Activated T-helper 1 cell treated with Interleukin-2 at 50 U/mL for 16 hours (primary cell): Measurements from ENCODE around the gene DEGS1.
"Not testable (repeated sequence)": the region's sequence is repeated elsewhere in the genome, so short reads cannot be mapped to it uniquely, and the experiment has no call there.

ENCODE experiments used
- DNase-seq: peaks from one replicate; pipeline ENCODE4 v3.0.0-alpha.2; 2020; ENCODE audit warnings: low read depth

Gene DEGS1

DNA sequence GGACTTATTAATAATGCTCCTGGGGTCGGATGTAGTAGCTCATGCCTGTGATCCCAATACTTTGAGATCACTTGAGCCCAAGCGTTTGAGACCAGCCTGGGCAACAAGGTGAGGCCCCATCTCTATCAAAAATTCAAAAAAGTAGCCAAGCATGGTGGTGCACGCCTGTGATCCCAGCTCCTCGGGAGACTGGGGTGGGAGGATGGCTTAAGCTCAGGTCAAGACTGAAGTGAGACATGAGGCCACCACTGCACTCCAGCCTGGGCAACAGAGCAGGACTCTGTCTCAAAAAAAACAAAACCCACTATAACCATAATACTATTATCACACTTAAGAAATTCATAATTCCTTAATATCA is 1.6 kb upstream of the DEGS1 start:
- DNase-seq = no peak

DNA sequence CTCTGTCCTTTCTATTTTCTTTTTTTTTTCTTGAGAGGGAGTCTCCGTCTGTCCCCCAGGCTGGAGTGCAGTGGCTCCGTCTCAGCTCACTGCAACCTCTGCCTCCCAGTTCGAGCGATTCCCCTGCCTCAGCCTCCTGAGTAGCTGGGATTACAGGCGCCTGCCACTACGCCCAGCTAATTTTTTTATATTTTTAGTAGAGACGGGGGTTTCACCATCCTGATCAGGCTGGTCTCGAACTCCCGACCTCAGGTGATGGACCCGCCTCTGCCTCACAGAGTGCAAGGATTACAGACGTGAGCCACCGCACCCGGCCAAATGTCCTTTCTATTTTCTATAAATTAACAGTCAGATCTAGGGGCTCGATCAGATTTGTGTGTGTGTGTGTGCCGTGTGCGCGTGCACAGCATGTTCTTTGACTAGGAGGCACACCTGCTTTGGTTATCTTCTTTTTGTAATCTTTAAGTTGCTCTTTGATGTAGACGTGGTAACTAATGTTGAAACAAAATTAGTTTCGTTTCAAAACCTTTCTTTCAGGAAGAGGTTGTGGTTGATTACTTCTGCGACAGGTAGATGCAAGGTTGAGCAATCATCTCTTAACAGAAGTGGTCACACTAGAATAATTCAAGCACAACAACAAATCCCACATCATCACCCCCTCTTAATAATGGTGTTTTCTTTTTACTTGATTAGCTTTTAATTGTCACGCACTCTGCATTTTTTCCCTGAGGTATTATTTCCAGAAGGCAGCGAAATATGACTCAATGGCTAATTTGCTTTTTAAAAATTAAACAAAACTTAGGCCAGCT is 779 bp upstream of the DEGS1 start:
- DNase-seq = peak; percentile 25

DNA sequence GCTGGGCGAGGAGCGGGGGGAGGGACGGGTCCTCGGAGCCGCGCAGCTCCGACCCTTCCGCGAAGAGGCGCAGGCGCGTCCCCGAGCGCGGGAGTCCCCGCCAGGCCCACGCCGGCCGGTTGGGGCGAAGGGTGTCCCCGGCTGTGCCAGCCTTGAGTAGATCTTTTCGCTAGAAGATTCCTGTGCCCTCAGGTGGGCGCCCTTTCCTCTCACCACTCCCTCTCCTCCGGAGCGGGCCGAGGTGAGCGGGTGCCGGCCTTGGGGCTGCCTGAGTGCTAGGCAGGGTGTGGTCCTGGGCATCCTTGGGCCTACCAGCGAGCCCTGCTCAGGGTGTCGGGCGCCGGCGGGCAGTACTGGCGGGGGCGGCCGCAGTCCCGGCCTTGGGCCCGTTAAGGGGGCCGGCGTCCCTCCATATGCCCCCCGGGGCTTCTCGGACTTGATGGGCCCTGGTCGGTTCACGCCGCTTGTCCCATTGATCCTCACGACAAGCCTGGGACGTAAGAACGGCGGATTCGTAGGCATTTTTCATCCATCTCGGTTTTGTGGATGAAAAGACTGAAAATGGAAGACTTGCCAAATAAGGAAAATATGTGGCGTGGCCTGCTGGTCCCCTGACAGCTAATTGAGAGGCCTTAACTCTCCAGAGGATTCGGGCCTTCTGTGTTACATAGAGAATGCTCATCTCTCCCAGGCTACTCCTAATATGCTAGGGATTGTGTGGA is 712 bp downstream of the DEGS1 start:
- DNase-seq = peak; percentile 36

DNA sequence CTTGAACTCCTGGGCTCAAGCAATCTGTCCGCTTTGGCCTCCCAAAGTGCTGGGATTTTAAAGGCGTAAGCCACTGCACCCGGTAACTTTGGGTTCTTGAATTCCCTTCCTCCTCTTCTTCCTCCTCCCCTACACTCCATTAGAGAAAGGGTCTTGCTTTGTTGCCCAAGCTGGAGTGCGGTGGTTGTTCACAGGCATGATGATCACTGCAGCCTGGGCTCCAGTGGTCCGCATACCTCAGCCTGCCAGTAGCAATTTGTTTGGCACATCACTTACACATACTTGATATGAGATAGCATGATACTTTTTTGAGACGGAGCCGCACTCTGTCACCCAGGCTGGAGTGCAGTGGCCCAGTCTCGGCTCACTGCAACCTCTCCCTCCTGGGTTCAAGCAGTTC is 2.2 kb downstream of the DEGS1 start:
- DNase-seq = no peak

DNA sequence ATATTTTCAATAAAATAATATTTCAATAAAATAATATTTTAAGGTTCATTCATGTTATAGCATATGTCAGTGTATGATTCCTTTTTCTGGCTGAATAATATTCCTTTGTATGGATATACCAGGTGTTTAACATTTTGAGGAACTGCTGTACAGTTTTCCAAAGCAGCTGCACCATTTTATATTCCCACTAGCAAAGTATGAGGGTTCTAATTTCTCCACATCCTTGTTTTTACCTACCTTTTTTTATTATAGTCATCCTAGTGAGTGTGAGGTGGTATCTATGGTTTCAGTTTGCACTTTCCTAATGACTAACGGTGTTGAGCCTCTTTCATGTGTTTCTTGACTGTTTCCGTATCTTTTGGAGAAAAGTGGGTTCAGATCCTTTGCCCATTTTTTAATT is 5.2 kb downstream of the DEGS1 start:
- DNase-seq = no peak

DNA sequence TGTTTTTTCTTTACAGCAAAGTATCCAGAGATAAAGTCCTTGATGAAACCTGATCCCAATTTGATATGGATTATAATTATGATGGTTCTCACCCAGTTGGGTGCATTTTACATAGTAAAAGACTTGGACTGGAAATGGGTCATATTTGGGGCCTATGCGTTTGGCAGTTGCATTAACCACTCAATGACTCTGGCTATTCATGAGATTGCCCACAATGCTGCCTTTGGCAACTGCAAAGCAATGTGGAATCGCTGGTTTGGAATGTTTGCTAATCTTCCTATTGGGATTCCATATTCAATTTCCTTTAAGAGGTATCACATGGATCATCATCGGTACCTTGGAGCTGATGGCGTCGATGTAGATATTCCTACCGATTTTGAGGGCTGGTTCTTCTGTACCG is 6.5 kb downstream of the DEGS1 start:
- DNase-seq = no peak

DNA sequence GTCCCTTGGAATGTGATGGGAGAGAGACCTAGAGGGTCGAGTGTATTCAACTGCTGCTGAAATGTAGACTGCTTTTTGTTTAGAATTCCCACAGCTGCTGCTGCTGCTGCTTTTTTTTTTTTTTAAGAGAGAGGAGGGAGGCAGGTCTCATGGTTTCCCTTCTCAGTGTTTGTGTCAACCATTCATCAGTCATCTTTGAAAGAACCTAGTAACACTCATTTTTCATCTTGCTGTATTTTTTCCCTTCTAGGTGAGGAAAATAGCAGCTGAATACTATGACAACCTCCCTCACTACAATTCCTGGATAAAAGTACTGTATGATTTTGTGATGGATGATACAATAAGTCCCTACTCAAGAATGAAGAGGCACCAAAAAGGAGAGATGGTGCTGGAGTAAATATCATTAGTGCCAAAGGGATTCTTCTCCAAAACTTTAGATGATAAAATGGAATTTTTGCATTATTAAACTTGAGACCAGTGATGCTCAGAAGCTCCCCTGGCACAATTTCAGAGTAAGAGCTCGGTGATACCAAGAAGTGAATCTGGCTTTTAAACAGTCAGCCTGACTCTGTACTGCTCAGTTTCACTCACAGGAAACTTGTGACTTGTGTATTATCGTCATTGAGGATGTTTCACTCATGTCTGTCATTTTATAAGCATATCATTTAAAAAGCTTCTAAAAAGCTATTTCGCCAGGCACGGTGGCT is 9.2 kb downstream of the DEGS1 start:
- DNase-seq = no peak

DNA sequence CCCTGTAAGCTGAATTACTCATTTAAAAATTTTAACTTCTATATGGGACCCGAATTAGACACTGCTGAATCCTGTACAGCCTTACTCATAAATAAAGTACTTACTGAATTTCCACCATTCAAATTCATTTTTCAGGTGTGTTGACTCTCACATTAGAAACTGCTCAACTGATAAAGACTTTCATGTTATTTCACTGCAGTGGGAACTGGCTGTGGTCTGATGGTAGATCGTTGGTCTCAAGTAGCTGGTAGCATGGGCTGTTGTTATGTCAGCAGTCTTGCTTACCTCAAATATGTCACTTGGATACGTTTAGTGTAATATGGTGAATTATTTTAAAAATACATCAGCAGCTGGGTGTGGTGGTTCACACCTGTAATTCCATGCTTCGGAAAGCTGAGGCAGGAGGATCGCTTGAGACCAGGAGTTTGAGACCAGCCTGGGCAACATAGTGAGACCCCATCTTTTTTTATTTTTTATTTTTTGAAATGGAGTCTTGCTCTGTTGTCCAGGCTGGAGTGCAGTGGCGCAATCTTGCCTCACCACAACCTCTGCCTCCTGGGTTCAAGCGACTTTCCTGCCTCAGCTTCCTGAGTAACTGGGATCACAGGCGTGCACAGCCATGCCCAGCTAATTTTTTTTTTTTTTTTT is 10.4 kb downstream of the DEGS1 start:
- DNase-seq = no peak

DNA sequence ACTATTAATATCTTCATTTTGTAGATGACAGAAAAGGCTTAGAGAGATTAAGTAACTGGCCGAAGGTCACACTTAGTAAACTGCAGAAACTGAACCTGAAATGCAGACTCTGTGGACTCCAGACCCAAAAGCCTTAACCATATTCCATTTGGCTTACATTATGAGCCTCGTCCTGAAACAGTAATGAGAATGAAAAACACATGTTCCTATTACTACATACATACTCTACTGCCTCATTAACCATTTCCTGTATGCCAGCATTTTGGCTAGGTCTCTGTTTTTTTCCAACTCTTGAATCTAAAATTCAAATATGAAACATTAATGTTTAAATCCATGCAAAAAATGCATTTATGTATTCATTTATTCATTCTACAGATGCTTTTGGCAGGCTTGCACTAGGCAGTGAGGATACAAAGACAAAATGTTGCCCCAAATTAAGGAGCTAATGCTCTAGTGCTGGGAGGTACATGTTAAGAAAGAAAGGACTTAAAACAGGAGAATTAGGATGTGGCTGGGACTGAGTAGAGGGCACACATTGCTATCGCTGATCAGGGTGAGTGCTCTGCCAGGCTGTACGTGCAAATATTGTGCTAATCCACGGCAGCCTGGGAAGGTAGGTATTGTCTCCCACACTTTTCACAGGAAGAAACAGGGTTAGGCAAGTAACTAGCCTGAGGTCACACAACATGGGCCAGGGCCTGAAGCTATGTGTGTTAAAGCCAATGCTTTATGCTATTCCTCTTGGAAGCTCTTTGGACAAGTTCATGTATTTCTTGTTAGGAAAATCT is 14.0 kb downstream of the DEGS1 start:
- no peak for DNase-seq

DNA sequence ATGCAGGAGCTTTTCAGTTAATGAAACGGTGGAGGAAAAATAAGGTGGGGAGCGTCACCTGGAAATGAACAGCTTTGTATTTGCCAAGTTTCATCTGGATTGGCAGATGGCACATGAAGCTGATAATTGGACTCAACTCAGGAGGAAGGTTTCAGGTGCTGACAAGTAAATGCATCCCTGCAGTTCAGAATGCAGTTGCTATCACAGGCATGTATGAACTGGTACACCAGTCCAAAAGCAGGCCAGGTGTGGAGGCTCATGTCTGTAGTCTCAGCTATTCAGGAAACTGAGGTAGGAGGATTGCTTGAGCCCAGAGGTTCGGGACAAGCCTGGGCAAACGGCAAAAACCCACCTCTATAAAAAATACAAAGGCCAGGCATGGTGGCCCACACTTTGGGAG is 15.5 kb downstream of the DEGS1 start:
- no peak for DNase-seq

DNA sequence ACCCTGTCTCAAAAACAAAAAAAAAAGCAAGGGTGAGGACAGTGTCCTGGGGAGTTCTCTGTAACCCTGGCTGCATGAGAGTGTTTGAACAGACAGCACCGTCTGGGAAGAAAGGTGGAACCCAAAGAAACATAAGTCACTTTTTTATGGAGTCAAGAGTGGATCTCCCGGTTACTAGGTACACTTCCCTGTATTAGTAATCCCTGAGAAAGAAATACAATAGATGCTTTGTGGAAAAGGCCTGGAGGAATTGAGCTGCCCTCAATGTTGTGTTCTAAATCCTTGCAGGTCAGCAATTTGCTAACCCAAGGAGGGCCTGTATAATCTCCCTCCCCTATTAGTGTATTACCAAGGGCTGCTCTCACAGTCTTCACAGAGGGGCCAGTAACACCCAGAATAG is 16.6 kb downstream of the DEGS1 start:
- no peak for DNase-seq

DNA sequence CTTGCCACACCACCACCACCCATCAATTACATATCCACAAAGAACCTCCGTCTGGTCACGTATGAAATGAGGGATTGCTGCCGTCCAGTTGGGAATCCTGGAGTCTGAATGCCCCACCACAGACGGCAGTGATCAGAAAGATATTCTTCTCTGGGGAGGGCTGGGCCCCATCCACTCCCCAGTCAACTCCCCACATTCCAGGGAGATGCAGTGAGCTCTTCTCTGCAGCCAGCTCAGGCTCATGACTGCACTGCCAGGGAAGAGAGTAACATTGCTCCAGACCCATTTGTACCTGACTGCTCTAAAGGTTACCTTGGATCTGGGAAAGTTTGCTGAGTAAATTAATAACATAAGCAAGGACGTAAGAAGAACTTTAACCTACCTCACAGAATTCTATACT is 18.3 kb downstream of the DEGS1 start:
- DNase-seq = no peak

DNA sequence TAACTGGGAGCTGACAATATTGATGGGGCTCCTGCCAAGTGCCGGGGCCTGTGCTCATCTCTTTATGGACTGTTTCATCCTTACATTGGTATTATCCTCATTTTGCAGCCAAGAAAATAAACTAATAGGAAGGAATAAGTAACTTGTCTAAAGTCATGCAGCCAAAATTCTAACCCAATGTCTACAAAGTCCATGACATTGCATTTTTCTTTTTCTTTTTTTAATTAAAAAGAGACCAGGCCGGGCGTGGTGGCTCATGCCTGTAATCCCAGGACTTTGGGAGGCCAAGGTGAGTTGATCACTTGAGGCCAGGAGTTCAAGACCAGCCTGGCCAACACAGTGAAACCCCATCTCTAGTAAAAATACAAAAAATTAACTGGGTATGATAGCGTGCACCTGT is 18.8 kb downstream of the DEGS1 start:
- no peak for DNase-seq

DNA sequence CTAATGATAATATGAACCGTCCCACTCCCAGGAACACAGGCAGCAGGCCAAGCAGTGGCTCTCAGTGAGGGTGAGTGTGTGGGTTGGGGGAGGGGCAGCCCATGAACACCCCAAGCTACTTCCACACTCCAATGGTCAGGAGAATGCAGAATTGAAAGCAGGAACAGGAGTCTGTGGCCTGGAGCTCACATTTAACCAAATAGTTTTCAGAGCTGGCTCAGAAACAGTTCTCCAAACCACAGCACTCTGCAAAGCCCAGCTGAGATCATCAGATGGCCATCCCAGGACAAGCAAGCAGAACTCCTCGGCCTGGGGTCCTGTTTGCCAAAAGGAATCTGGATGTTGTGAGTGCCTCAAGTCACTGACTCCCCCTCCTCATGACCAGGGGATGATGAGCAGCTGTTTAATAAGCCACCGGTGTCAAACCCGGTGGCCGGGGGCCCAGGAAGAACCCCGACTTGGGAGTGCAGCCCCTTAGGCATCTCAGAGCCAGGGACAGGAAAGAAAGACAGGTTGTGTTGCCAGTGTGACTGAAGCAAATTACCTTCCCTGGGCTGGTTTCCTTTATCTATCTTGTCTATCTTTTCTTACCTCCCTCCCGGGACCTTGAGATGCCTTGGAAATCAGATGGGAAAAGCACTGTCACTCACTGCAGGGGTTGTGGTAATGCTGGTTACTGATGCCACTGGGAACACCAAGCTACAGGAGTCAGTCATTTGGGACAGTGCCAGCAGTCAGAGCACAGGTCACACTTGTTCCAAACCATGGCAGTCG is 20.4 kb downstream of the DEGS1 start:
- no peak for DNase-seq

DNA sequence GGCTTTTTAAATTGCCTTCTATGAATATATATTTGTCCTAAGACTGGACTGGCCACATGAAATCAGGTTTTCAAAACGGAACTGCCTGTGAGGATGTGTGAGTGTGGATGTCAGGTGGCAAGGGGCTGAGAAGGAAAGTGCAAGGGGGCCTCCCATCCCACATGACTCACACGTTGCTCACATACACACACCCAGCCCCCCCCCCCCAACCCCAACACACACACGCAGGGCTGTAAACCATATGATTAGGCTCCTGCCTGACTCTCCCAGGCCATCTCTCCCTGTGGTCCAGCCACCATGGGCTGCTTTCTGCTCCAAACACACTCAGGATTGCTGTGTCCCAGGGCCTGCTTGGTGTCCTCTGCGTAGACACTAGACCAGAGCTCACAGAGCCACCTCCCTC is 22.4 kb downstream of the DEGS1 start:
- DNase-seq = no peak

DNA sequence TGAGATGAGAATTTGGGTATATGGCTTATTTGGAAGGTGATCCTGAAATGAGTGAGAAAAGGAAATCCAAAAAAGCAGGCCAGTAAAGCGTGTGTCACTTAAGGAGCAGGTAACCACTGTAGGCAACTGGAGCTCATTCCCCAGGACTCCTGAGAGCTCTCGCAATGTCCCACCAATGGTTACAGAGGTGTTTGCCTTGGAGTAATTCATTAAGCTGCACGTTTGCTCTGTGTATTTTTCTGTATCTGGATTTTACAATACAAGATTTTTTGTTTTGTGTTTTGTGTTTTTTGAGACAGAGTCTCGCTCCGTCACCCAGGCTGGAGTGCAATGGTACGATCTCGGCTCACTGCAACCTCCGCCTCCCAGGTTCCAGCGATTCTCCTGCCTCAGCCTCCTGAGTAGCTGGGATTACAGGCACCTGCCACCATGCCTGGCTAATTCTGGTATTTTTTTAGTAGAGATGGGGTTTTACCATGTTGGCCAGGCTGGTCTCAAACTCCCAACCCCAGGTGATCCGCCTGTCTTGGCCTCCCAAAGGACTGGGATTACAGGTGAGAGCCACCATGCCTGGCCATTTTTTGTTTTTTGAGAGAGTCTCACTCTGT is 23.0 kb downstream of the DEGS1 start:
- not testable (repeated sequence) for DNase-seq

DNA sequence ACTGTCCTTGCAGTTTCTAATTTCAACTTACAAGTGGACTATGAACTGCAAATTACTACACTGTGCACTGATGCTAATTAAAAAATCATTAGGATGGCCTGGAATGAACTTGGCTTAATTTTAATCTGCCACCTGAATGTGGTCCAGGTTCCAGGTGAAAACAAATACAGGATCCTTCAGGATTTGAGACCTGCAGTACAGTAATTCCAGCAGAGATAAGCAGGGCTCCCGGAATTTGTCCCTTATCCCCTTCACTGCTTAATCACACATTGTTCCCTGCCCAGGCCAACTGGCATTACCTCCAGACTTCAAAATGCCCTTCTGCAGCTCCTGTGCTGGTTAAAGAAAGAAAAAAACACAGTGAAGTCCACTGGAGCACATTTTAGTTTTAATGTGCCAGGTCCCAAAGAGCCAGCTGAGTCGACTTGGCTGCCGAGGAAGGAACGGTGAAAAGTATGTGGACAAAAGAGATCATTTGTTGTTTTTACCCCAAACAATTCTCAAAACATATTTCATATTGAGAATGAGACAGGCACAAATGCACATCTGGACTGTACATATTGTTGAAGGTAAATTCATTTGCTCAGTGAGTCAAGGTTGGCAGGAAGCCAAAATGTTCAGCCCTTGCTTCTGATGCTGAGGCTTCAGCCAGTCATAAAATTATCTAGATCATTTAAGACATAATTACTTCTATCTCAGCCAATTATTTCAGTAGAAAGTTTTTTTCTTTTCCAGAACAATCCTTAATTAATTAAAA is 28.3 kb downstream of the DEGS1 start:
- no peak for DNase-seq

DNA sequence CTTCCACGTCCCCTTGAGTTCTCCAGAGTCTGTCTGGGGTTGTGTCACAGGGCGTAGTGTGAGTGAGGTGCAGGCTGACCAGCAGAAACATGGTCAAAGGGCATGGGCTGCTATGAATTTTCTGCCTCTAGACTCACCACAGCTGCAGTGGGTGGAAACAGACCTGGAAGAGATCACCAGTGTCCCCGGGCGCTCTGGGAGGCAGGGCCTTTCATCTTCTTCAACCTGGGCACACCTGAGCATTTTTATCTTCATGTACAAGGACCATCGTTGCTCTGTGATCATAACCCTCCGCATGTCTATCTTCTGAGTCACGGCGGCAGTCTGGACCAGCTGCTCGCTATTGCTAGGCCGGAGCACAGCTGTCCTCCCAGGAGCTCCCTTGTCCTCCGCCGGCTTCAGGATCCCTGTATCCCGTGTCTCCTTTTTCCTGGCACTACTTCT is 29.6 kb downstream of the DEGS1 start:
- no peak for DNase-seq

DNA sequence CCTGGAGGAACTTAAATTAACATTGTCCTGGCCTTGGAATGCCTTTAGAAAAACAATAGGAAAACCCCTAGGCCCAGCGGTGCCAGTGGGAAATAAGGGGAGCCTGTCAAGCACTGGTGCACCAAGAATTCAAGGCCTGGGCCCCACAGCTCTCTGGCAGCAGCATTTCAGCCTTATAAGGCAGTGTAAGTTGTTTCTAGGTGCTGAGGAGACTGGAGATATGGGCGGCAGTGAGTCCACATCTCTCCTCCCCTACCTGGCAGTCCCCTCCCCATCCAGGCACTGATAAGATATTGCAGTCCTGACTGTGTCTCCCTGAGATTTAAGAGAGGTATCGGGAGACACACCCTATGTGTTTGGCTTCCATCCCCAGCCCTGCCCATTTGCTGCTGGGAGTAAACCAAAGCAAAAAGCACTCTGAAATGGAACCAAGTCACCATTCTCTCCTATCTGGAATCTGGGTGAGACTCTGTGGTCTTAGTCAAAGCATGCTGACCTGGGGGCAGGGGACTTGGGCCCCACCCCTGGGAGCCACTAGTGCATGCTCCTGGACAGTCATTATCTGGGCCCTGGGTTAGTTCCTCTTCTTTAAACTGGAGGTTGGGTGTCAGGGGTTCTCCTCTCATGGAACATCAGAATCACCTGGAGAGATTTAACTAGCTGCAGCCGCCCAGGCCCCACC is 30.5 kb downstream of the DEGS1 start:
- DNase-seq = no peak
